HCT116 (cell line): Measurements from ENCODE around the gene ABCA9. TPM values are rescaled to one million over a fixed set of nuclear protein-coding genes. Genes with fewer than 3 reads are reported as not detected.

Experiments
- ATAC-seq: fragments of 200-7000 bp; cut with Tn5 transposase; 2 replicates; pipeline ENCODE4 v1.9.1; 2020; ENCODE audit warnings: mild to moderate bottlenecking, moderate library complexity
- BruUV-seq: library from RNA; stranded (reverse); fragments of 400-500 nt; replicated peaks from 2 replicates; lab custom pipeline; 2021; lab: Mats Ljungman, UMichigan
- CTCF ChIA-PET: fragments of 300-600 bp; sonication (Branson Sonifier 250); formaldehyde crosslinking; loops from one replicate; lab custom pipeline; 2021; ENCODE audit warnings: antibody characterized with exemption; lab: Charles Lee
- POLR2A ChIA-PET: fragments of 300-600, 350-600 bp; sonication (Branson Sonifier 250); formaldehyde crosslinking; loops from one replicate; lab custom pipeline; 2021; ENCODE audit warnings: antibody characterized with exemption; lab: Charles Lee
- RAD21 ChIA-PET, 2 experiments: fragments of 300-600 bp; sonication (Branson Sonifier 250); formaldehyde crosslinking; loops; one replicate each; lab custom pipeline; 2023; ENCODE audit warnings: low total read pairs in 2 of 2; ENCODE audit not compliant: uncharacterized antibody in 2 of 2, unreplicated experiment in 2 of 2, low non-redundant PET in 1 of 2; lab: Charles Lee
- DNase-seq: peaks from one replicate; pipeline ENCODE4 v3.0.0-alpha.2; 2010; ENCODE audit warnings: low read depth, low spot score
- H2AFZ ChIP-seq: fragments of 200-600 bp; shearing (Covaris generic), sonication (generic); 2 replicates; pipeline ENCODE4 v1.6.1; 2017; ENCODE audit warnings: low read depth, mixed run types, mixed read lengths, antibody characterized with exemption, low read length; ENCODE audit not compliant: poor library complexity, severe bottlenecking
- H3K27ac ChIP-seq: 2 replicates; pipeline ENCODE4 v1.5.1; 2012; ENCODE audit warnings: low read depth, low read length
- H3K27me3 ChIP-seq: fragments of 200-600 bp; sonication (generic); 2 replicates; pipeline ENCODE4 v1.6.1; 2016; ENCODE audit warnings: mixed run types, low read length, mixed read lengths; ENCODE audit not compliant: insufficient read depth
- H3K36me3 ChIP-seq, 2 experiments: fragments of 200-500 bp in 1 of 2; fragments of 200-600 bp in 1 of 2; sonication (Bioruptor generic) in 1 of 2; sonication (generic) in 1 of 2; 2 replicates each; pipeline versions ENCODE4 v1.5.1 to v1.6.1; 2014 to 2016; ENCODE audit warnings: low read length in 2 of 2, inconsistent platforms in 1 of 2, mixed read lengths in 1 of 2, mixed run types in 1 of 2; ENCODE audit not compliant: insufficient read depth in 2 of 2, control insufficient read depth in 1 of 2
- H3K4me1 ChIP-seq, 2 experiments: fragments of 200-600 bp in 1 of 2; sonication (generic) in 1 of 2; 2 replicates each; pipeline versions ENCODE4 v1.5.1 to v1.6.1; 2012 to 2017; ENCODE audit warnings: low read length in 2 of 2, inconsistent platforms in 1 of 2, mild to moderate bottlenecking in 1 of 2, mixed read lengths in 1 of 2, mixed run types in 1 of 2, moderate library complexity in 1 of 2; ENCODE audit not compliant: insufficient read depth in 2 of 2, control insufficient read depth in 1 of 2
- H3K4me2 ChIP-seq: fragments of 200-600 bp; sonication (generic); 2 replicates; pipeline ENCODE4 v1.6.1; 2017; ENCODE audit warnings: mixed run types, low read length, mixed read lengths
- H3K4me3 ChIP-seq, 2 experiments: fragments of 200-600 bp in 1 of 2; sonication (generic) in 1 of 2; replicated peaks in 1 of 2; 2 replicates each; pipeline ENCODE4 v1.5.1; 2011 to 2016; ENCODE audit warnings: low read length in 2 of 2, control low read depth in 1 of 2, low read depth in 1 of 2, mild to moderate bottlenecking in 1 of 2, mixed read lengths in 1 of 2, mixed run types in 1 of 2
- H3K79me2 ChIP-seq: fragments of 200-600 bp; sonication (generic); 2 replicates; pipeline ENCODE4 v1.6.1; 2017; ENCODE audit warnings: mild to moderate bottlenecking, mixed run types, low read length, moderate library complexity, mixed read lengths; ENCODE audit not compliant: insufficient read depth
- H3K9ac ChIP-seq: fragments of 200-600 bp; sonication (generic); 2 replicates; pipeline ENCODE4 v1.6.1; 2016; ENCODE audit warnings: low read length, mixed read lengths
- H3K9me2 ChIP-seq: fragments of 200-600 bp; sonication (generic), shearing (Covaris generic); 2 replicates; pipeline ENCODE4 v1.6.1; 2017; ENCODE audit warnings: mixed run types, mild to moderate bottlenecking, moderate library complexity; ENCODE audit not compliant: insufficient read depth
- H3K9me3 ChIP-seq, 2 experiments: fragments of 200-500 bp in 1 of 2; fragments of 200-600 bp in 1 of 2; sonication (Bioruptor generic) in 1 of 2; sonication (generic) in 1 of 2; 2 replicates each; pipeline ENCODE4 v1.6.1; 2014 to 2017; ENCODE audit warnings: low read length in 2 of 2, mixed read lengths in 2 of 2, inconsistent platforms in 1 of 2, low read depth in 1 of 2, mild to moderate bottlenecking in 1 of 2, mixed run types in 1 of 2, moderate library complexity in 1 of 2; ENCODE audit not compliant: control insufficient read depth in 1 of 2, insufficient read depth in 1 of 2
- H4K20me1 ChIP-seq: fragments of 200-600 bp; sonication (generic), shearing (Covaris generic); 2 replicates; pipeline ENCODE4 v1.6.1; 2017; ENCODE audit warnings: mixed run types, mild to moderate bottlenecking, moderate library complexity; ENCODE audit not compliant: insufficient read depth
- CBX3 ChIP-seq: IDR thresholded peaks from 2 replicates; pipeline ENCODE4 v1.6.1; 2012; ENCODE audit warnings: low read depth
- CEBPB ChIP-seq: IDR thresholded peaks from 2 replicates; pipeline ENCODE4 v1.6.1; 2012; ENCODE audit warnings: low read depth
- EGR1 ChIP-seq: IDR thresholded peaks from 2 replicates; pipeline ENCODE4 v1.6.1; 2012; ENCODE audit warnings: low read depth
- EZH2phosphoT487 ChIP-seq: fragments of 200-600 bp; IDR thresholded peaks from 2 replicates; pipeline ENCODE4 v1.6.1; 2018; ENCODE audit warnings: antibody characterized with exemption, borderline replicate concordance
- FOSL1 ChIP-seq: IDR thresholded peaks from 2 replicates; pipeline ENCODE4 v1.6.1; 2012; ENCODE audit warnings: low read depth
- JUND ChIP-seq: IDR thresholded peaks from 2 replicates; pipeline ENCODE4 v1.6.1; 2012
- MAX ChIP-seq: IDR thresholded peaks from 2 replicates; pipeline ENCODE4 v1.6.1; 2012
- REST ChIP-seq: IDR thresholded peaks from 2 replicates; pipeline ENCODE4 v1.6.1; 2012; ENCODE audit warnings: low read depth
- SIN3A ChIP-seq: IDR thresholded peaks from 2 replicates; pipeline ENCODE4 v1.6.1; 2012; ENCODE audit warnings: low read depth
- TCF7L2 ChIP-seq: IDR thresholded peaks from 2 replicates; pipeline ENCODE4 v1.7.0; 2011; ENCODE audit warnings: borderline replicate concordance, inconsistent platforms; ENCODE audit not compliant: insufficient read depth, insufficient read length; ENCODE audit errors: extremely low read depth
- YY1 ChIP-seq: IDR thresholded peaks from 2 replicates; pipeline ENCODE4 v1.6.1; 2011; ENCODE audit warnings: low read length, low read depth, moderate library complexity, mild to moderate bottlenecking; ENCODE audit not compliant: insufficient replicate concordance; ENCODE audit errors: extremely low read depth
- ZFX ChIP-seq: fragments of 450-650 bp; IDR thresholded peaks from 2 replicates; pipeline ENCODE4 v1.6.1; 2017
- intact Hi-C: fragments of 100-400 bp; cut with micrococcal nuclease; formaldehyde crosslinking; loops from 2 replicates; pipeline ENCODE4 v1.10.0; 2022
- total RNA-seq: library from RNA; stranded (reverse); gene quantifications from one replicate; pipeline ENCODE4 v1.2.1, GENCODE V29; 2021; ENCODE audit not compliant: unreplicated experiment
- TF ChIP-seq, protein P1 (sequence below), 3 experiments: fragments of 200-600 bp in 1 of 3; sonication (generic) in 1 of 3; IDR thresholded peaks in 2 of 3; conservative IDR thresholded peaks in 1 of 3; 2 replicates each; pipeline ENCODE4 v1.5.1; 2012 to 2017; ENCODE audit warnings: low read depth in 2 of 3, low read length in 2 of 3, antibody characterized with exemption in 1 of 3, borderline replicate concordance in 1 of 3, control low read depth in 1 of 3, mild to moderate bottlenecking in 1 of 3, mixed read lengths in 1 of 3, mixed run types in 1 of 3, moderate library complexity in 1 of 3; ENCODE audit not compliant: insufficient read depth in 1 of 3
- TF ChIP-seq, protein P2 (sequence below): IDR thresholded peaks from 2 replicates; pipeline ENCODE4 v1.6.1; 2011; ENCODE audit warnings: mild to moderate bottlenecking, low read length, moderate library complexity; ENCODE audit not compliant: insufficient replicate concordance; ENCODE audit errors: extremely low read depth
- TF ChIP-seq, protein P3 (sequence below): IDR thresholded peaks from 2 replicates; pipeline ENCODE4 v1.6.1; 2012

ABCA9 gene
- total RNA-seq, 1 experiment from 2014 or later, result not detected

DNA sequence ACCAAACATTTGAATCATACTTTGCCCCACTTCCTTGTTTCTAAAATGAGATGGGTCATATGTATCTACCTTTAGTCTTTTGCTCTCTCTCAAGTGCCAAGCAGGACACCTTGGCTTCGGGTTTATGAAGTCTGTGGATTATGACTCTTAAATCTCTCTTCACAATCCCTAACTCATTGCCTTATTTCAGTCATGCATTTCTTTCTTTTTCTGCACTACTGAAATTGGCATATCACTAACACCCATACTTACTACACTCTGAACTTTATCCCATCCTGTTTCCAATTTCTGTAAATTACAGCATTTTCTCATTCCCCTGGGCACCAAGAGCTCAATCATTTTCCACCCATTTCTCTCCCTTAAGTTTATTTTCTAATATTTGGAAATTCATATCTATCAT lies 42.0 kb downstream of the ABCA9 start:
- intact Hi-C loops, result no loop called here
- no peak overlapping the region for H3K27ac ChIP-seq
- H3K36me3 ChIP-seq, result no peaks in the 10 kb centered on the region
- CTCF ChIA-PET, result no interaction called here
- no peaks in the 10 kb centered on the region for H3K9me2 ChIP-seq
- no peaks in the 10 kb centered on the region for H3K9me3 ChIP-seq
- no peaks in the 10 kb centered on the region for H3K4me1 ChIP-seq
- DNase-seq, result no peak
- no TSS peak for BruUV-seq
- no peaks in the 10 kb centered on the region for H4K20me1 ChIP-seq
- H3K79me2 ChIP-seq, result no peaks in the 10 kb centered on the region
- TF ChIP-seq EZH2phosphoT487 (no peak), CEBPB (no peak), CBX3 (no peak), MAX (no peak), FOSL1 (no peak), JUND (no peak), TCF7L2 (no peak), SIN3A (no peak), YY1 (no peak), REST (no peak), ZFX (no peak), EGR1 (no peak)
- TF ChIP-seq, protein P1, sequence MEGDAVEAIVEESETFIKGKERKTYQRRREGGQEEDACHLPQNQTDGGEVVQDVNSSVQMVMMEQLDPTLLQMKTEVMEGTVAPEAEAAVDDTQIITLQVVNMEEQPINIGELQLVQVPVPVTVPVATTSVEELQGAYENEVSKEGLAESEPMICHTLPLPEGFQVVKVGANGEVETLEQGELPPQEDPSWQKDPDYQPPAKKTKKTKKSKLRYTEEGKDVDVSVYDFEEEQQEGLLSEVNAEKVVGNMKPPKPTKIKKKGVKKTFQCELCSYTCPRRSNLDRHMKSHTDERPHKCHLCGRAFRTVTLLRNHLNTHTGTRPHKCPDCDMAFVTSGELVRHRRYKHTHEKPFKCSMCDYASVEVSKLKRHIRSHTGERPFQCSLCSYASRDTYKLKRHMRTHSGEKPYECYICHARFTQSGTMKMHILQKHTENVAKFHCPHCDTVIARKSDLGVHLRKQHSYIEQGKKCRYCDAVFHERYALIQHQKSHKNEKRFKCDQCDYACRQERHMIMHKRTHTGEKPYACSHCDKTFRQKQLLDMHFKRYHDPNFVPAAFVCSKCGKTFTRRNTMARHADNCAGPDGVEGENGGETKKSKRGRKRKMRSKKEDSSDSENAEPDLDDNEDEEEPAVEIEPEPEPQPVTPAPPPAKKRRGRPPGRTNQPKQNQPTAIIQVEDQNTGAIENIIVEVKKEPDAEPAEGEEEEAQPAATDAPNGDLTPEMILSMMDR (IDR thresholded peaks at IDR 0.05 in 2 of 3, conservative IDR thresholded peaks at IDR 0.05 in 1 of 3; ENCODE audit: borderline replicate concordance in 1 of 3, insufficient read depth in 1 of 3, low read depth in 2 of 3, low read length in 2 of 3), result no peak
- TF ChIP-seq, protein P2, sequence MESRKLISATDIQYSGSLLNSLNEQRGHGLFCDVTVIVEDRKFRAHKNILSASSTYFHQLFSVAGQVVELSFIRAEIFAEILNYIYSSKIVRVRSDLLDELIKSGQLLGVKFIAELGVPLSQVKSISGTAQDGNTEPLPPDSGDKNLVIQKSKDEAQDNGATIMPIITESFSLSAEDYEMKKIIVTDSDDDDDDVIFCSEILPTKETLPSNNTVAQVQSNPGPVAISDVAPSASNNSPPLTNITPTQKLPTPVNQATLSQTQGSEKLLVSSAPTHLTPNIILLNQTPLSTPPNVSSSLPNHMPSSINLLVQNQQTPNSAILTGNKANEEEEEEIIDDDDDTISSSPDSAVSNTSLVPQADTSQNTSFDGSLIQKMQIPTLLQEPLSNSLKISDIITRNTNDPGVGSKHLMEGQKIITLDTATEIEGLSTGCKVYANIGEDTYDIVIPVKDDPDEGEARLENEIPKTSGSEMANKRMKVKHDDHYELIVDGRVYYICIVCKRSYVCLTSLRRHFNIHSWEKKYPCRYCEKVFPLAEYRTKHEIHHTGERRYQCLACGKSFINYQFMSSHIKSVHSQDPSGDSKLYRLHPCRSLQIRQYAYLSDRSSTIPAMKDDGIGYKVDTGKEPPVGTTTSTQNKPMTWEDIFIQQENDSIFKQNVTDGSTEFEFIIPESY, result no peak
- TF ChIP-seq, protein P3, sequence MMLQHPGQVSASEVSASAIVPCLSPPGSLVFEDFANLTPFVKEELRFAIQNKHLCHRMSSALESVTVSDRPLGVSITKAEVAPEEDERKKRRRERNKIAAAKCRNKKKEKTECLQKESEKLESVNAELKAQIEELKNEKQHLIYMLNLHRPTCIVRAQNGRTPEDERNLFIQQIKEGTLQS, result no peak
- H3K27me3 ChIP-seq, result no peaks in the 10 kb centered on the region
- H3K9ac ChIP-seq, result no peak overlapping the region
- H3K4me3 ChIP-seq, result no peak overlapping the region
- no peak overlapping the region for H3K4me2 ChIP-seq
- ATAC-seq, result no peak
- RAD21 ChIA-PET, result no interaction called here
- POLR2A ChIA-PET, result no interaction called here
- no peak overlapping the region for H2AFZ ChIP-seq
